Fibroblast of lung (primary cell): Measurements from ENCODE around the gene SUGP1.

Experiments used
- CTCF ChIP-seq, 2 donors: IDR thresholded peaks in 1 of 2; conservative IDR thresholded peaks in 1 of 2; 1 replicate in 1 of 2; 2 replicates in 1 of 2; pipeline ENCODE4 v1.5.1; 2011 to 2012; ENCODE audit warnings: low read length in 2 of 2, control low read depth in 1 of 2, inconsistent platforms in 1 of 2, low read depth in 1 of 2, mild to moderate bottlenecking in 1 of 2
- EZH2 ChIP-seq: IDR thresholded peaks from 2 replicates; pipeline ENCODE4 v1.5.1; 2012; ENCODE audit warnings: low read length, control low read depth, mild to moderate bottlenecking; ENCODE audit errors: missing control alignments

GRCh38 chr19:19345970-19346369, 25.7 kb upstream of the SUGP1 start:
- no peak for TF ChIP-seq CTCF (conservative IDR thresholded peaks at IDR 0.05 in 1 of 2, IDR thresholded peaks at IDR 0.05 in 1 of 2; ENCODE audit: low read depth in 1 of 2, low read length in 2 of 2)
- no peak for TF ChIP-seq EZH2
